H9 (cell line): Measurements from ENCODE around the gene KRTAP5-6. TPM values are rescaled to one million over a fixed set of nuclear protein-coding genes. Genes with fewer than 3 reads are reported as not detected.

Experiments
- DNase-seq: peaks from one replicate; pipeline ENCODE4 v3.0.0-alpha.2; 2017
- H2AFZ ChIP-seq: one replicate; pipeline ENCODE4 v1.6.1; 2013; ENCODE audit warnings: mild to moderate bottlenecking, low read length, control low read depth, moderate library complexity
- H2AK5ac ChIP-seq: 2 replicates; pipeline ENCODE4 v1.6.1; 2013; ENCODE audit warnings: low read length, control low read depth, mixed read lengths; ENCODE audit not compliant: insufficient read length
- H2BK120ac ChIP-seq: one replicate; pipeline ENCODE4 v1.6.1; 2013; ENCODE audit warnings: low read depth, mild to moderate bottlenecking, low read length, control low read depth, inconsistent platforms; ENCODE audit not compliant: poor library complexity, severe bottlenecking
- H2BK12ac ChIP-seq: 2 replicates; pipeline ENCODE4 v1.6.1; 2013; ENCODE audit warnings: low read length, control low read depth, mixed read lengths, low read depth; ENCODE audit not compliant: insufficient read length
- H2BK15ac ChIP-seq: 2 replicates; pipeline ENCODE4 v1.6.1; 2013; ENCODE audit warnings: low read depth, low read length, control low read depth
- H2BK20ac ChIP-seq: one replicate; pipeline ENCODE4 v1.6.1; 2013; ENCODE audit warnings: low read depth, mild to moderate bottlenecking, low read length, control low read depth, inconsistent platforms; ENCODE audit not compliant: poor library complexity, severe bottlenecking
- H2BK5ac ChIP-seq: 2 replicates; pipeline ENCODE4 v1.6.1; 2013; ENCODE audit warnings: low read length, control low read depth, mixed read lengths; ENCODE audit not compliant: insufficient read length
- H3K14ac ChIP-seq: 2 replicates; pipeline ENCODE4 v1.6.1; 2013; ENCODE audit warnings: low read length, control low read depth; ENCODE audit not compliant: insufficient read depth
- H3K18ac ChIP-seq: 2 replicates; pipeline ENCODE4 v1.6.1; 2013; ENCODE audit warnings: low read depth, mild to moderate bottlenecking, mixed read lengths, low read length, control low read depth; ENCODE audit not compliant: insufficient read length
- H3K23ac ChIP-seq: 2 replicates; pipeline ENCODE4 v1.6.1; 2013; ENCODE audit warnings: low read length, control low read depth, mixed read lengths, low read depth; ENCODE audit not compliant: insufficient read length
- H3K23me2 ChIP-seq: 2 replicates; pipeline ENCODE4 v1.6.1; 2013; ENCODE audit warnings: low read depth, mild to moderate bottlenecking, mixed read lengths, low read length, control low read depth; ENCODE audit not compliant: insufficient read length, poor library complexity, severe bottlenecking
- H3K27ac ChIP-seq: 2 replicates; pipeline ENCODE4 v1.5.1; 2013; ENCODE audit warnings: low read length, control low read depth, mixed read lengths, low read depth; ENCODE audit not compliant: insufficient read length
- H3K27me3 ChIP-seq: 2 replicates; pipeline ENCODE4 v1.6.1; 2013; ENCODE audit warnings: low read length, control low read depth, inconsistent platforms; ENCODE audit not compliant: insufficient read depth
- H3K4ac ChIP-seq: 2 replicates; pipeline ENCODE4 v1.6.1; 2013; ENCODE audit warnings: low read depth, mild to moderate bottlenecking, control low read depth, inconsistent platforms, low read length, moderate library complexity
- H3K4me1 ChIP-seq: 2 replicates; pipeline ENCODE4 v1.6.1; 2013; ENCODE audit warnings: low read length, control low read depth, inconsistent platforms; ENCODE audit not compliant: insufficient read depth
- H3K4me2 ChIP-seq: 2 replicates; pipeline ENCODE4 v1.6.1; 2013; ENCODE audit warnings: low read length, control low read depth, mixed read lengths; ENCODE audit not compliant: insufficient read length, insufficient read depth
- H3K56ac ChIP-seq: 2 replicates; pipeline ENCODE4 v1.6.1; 2013; ENCODE audit warnings: low read depth, mild to moderate bottlenecking, mixed read lengths, low read length, control low read depth; ENCODE audit not compliant: insufficient read length
- H3K79me1 ChIP-seq: 2 replicates; pipeline ENCODE4 v1.6.1; 2013; ENCODE audit warnings: low read depth, mild to moderate bottlenecking, moderate library complexity, low read length, control low read depth, inconsistent platforms; ENCODE audit not compliant: insufficient read depth, poor library complexity, severe bottlenecking
- H3K79me2 ChIP-seq: 2 replicates; pipeline ENCODE4 v1.6.1; 2013; ENCODE audit warnings: low read length, control low read depth, inconsistent platforms; ENCODE audit not compliant: insufficient read depth
- H3K9ac ChIP-seq: 2 replicates; pipeline ENCODE4 v1.6.1; 2013; ENCODE audit warnings: low read length, control low read depth, mixed read lengths; ENCODE audit not compliant: insufficient read length; ENCODE audit errors: extremely low read depth
- H3K9me3 ChIP-seq: one replicate; pipeline ENCODE4 v1.6.1; 2013; ENCODE audit warnings: low read depth, low read length, inconsistent platforms; ENCODE audit not compliant: control insufficient read depth
- H3T11ph ChIP-seq: one replicate; pipeline ENCODE4 v1.6.1; 2013; ENCODE audit warnings: mild to moderate bottlenecking, low read length, control low read depth, inconsistent platforms
- H4K20me1 ChIP-seq: one replicate; pipeline ENCODE4 v1.6.1; 2013; ENCODE audit not compliant: control insufficient read depth, insufficient read length, insufficient read depth
- H4K5ac ChIP-seq: 2 replicates; pipeline ENCODE4 v1.6.1; 2013; ENCODE audit warnings: low read depth, mild to moderate bottlenecking, mixed read lengths, low read length, control low read depth; ENCODE audit not compliant: insufficient read length
- H4K8ac ChIP-seq: replicated peaks from 2 replicates; pipeline ENCODE4 v1.6.1; 2013; ENCODE audit warnings: low read length, control low read depth, mixed read lengths, low read depth; ENCODE audit not compliant: insufficient read length
- H4K91ac ChIP-seq: 2 replicates; pipeline ENCODE4 v1.6.1; 2013; ENCODE audit warnings: low read depth, mild to moderate bottlenecking, moderate library complexity, mixed read lengths, low read length, control low read depth; ENCODE audit not compliant: insufficient read length
- H3K27ac Mint-ChIP-seq, 3 experiments: 2 replicates in 2 of 3; 3 replicates in 1 of 3; pipeline ENCODE4 v1.8.0; 2020 to 2021; ENCODE audit warnings: mixed read lengths in 3 of 3, mild to moderate bottlenecking in 1 of 3, moderate library complexity in 1 of 3
- H3K27me3 Mint-ChIP-seq: 2 replicates; pipeline ENCODE4 v1.8.0; 2021; ENCODE audit warnings: low read depth, mild to moderate bottlenecking, moderate library complexity, mixed read lengths
- H3K36me3 Mint-ChIP-seq, 3 experiments: 2 replicates in 2 of 3; 3 replicates in 1 of 3; pipeline ENCODE4 v1.8.0; 2020 to 2021; ENCODE audit warnings: low read depth in 3 of 3, mixed read lengths in 3 of 3; ENCODE audit not compliant: insufficient read depth in 1 of 3
- H3K4me1 Mint-ChIP-seq, 2 experiments: 2 replicates each; pipeline ENCODE4 v1.8.0; 2020; ENCODE audit warnings: mixed read lengths in 2 of 2
- H3K4me3 Mint-ChIP-seq, 2 experiments: 2 replicates in 1 of 2; 3 replicates in 1 of 2; pipeline ENCODE4 v1.8.0; 2020 to 2021; ENCODE audit warnings: mild to moderate bottlenecking in 2 of 2, mixed read lengths in 2 of 2, moderate library complexity in 1 of 2
- H3K9me3 Mint-ChIP-seq, 2 experiments: 2 replicates in 1 of 2; 3 replicates in 1 of 2; pipeline ENCODE4 v1.8.0; 2020; ENCODE audit warnings: mild to moderate bottlenecking in 2 of 2, mixed read lengths in 2 of 2, moderate library complexity in 1 of 2
- CTCF ChIP-seq: fragments of 200-600 bp; sonication (generic); conservative IDR thresholded peaks from 3 replicates; pipeline ENCODE4 v1.8.0; 2021; ENCODE audit warnings: antibody characterized with exemption, mild to moderate bottlenecking
- WGBS: extraction: QIAGEN DNeasy Blood & Tissue Kit; methylation state at CpG from one replicate; pipeline ENCODE4 v1.1.7; 2013; ENCODE audit warnings: missing lambda C conversion rate, low lambda C conversion rate, mixed read lengths; ENCODE audit not compliant: insufficient read length; ENCODE audit errors: extremely low coverage; 5-methylcytosine and 5-hydroxymethylcytosine counted together
- total RNA-seq: library from RNA; stranded (reverse); gene quantifications from 2 replicates; pipeline ENCODE4 v1.2.1, GENCODE V29; 2021

KRTAP5-6 gene
- total RNA-seq, 1 experiment from 2014 or later = not detected

GRCh38 chr11:1746956-1747752 lies 50.2 kb downstream of the KRTAP5-6 start:
- H3K9me3 ChIP-seq = no peaks in the 10 kb centered on the region
- no peak overlapping the region for H2BK12ac ChIP-seq
- TF ChIP-seq CTCF = no peak
- Mint-ChIP-seq H3K27ac (no peak overlapping the region; a peak in 1 of 7 replicates), H3K4me1 (peaks cover 12 to 13% of the 10 kb centered on the region in 2 experiments), H3K4me3 (no peak overlapping the region), H3K9me3 (peaks cover 4 to 9% of the 10 kb centered on the region in 2 experiments; a peak in 4 of 5 replicates), H3K36me3 (peaks cover 0 to 4% (median 0%) of the 10 kb centered on the region in 3 experiments; a peak in 2 of 7 replicates), H3K27me3 (peaks cover 51% of the 10 kb centered on the region)
- no peaks in the 10 kb centered on the region for H3K79me1 ChIP-seq
- H2BK20ac ChIP-seq = no peak overlapping the region
- H3K56ac ChIP-seq = no peak overlapping the region
- no peak overlapping the region for H3K27ac ChIP-seq
- H3K4me1 ChIP-seq = no peaks in the 10 kb centered on the region; the same call in 1 of the 2 replicates
- no peak overlapping the region for H4K5ac ChIP-seq
- no peak overlapping the region for H2BK15ac ChIP-seq
- H3K18ac ChIP-seq = no peak overlapping the region
- H3K14ac ChIP-seq = no peak overlapping the region
- no peak overlapping the region for H3T11ph ChIP-seq
- H3K23ac ChIP-seq = no peak overlapping the region
- peaks cover 11% of the 10 kb centered on the region for H4K20me1 ChIP-seq
- H2BK5ac ChIP-seq = no peak overlapping the region
- H4K8ac ChIP-seq = no peak overlapping the region
- H3K27me3 ChIP-seq = peaks cover 16% of the 10 kb centered on the region; the same call in 1 of the 2 replicates
- H3K9ac ChIP-seq = no peak overlapping the region
- H3K23me2 ChIP-seq = peaks cover 5% of the 10 kb centered on the region
- no peak overlapping the region for H2AFZ ChIP-seq
- no peak overlapping the region for H2AK5ac ChIP-seq
- H3K4ac ChIP-seq = no peak overlapping the region
- H4K91ac ChIP-seq = no peak overlapping the region
- no peak overlapping the region for H2BK120ac ChIP-seq
- H3K4me2 ChIP-seq = no peak overlapping the region
- no peak for DNase-seq
- WGBS = no CpG with 5 or more reads among the region's 21 CpGs
- no peaks in the 10 kb centered on the region for H3K79me2 ChIP-seq

Other genes with a start within 250 kb of the KRTAP5-6 start
- 22.7 and 24.2 TPM in 2 replicates for gene MOB2, start 210.4 kb upstream of the KRTAP5-6 start, total RNA-seq
- gene DUSP8, start 124.9 kb upstream of the KRTAP5-6 start, total RNA-seq = 3.2 and 4.4 TPM in 2 replicates
- gene KRTAP5-1, start 111.9 kb upstream of the KRTAP5-6 start, total RNA-seq = not detected in 2 replicates
- gene KRTAP5-2, start 98.9 kb upstream of the KRTAP5-6 start, total RNA-seq = not detected in 2 replicates
- not detected in 2 replicates for gene KRTAP5-3, start 88.7 kb upstream of the KRTAP5-6 start, total RNA-seq
- gene KRTAP5-4, start 75.1 kb upstream of the KRTAP5-6 start, total RNA-seq = not detected in 2 replicates
- gene KRTAP5-5, start 67.4 kb upstream of the KRTAP5-6 start, total RNA-seq = not detected in 2 replicates
- gene IFITM10, start 53.4 kb downstream of the KRTAP5-6 start, total RNA-seq = 0.59 and 0.77 TPM in 2 replicates
- 158 and 161 TPM in 2 replicates for gene CTSD, start 66.7 kb downstream of the KRTAP5-6 start, total RNA-seq
- gene SYT8, start 137.8 kb downstream of the KRTAP5-6 start, total RNA-seq = not detected in 2 replicates
- not detected in 2 replicates for gene TNNI2, start 141.8 kb downstream of the KRTAP5-6 start, total RNA-seq
- gene LSP1, start 155.9 kb downstream of the KRTAP5-6 start, total RNA-seq = not detected in 2 replicates
- not detected in 2 replicates for gene PRR33, start 194.7 kb downstream of the KRTAP5-6 start, total RNA-seq
- gene TNNT3, start 222.5 kb downstream of the KRTAP5-6 start, total RNA-seq = not detected in 2 replicates